Nephron progenitor cell (in vitro differentiated cells): Measurements from ENCODE around the gene ZFP36L1.
A peak's percentile ranks its signal among the peaks of the same experiment; 100 is the strongest.

Experiments used
- DNase-seq: peaks from one replicate; pipeline ENCODE4 v3.0.0; 2021
- H3K27ac Mint-ChIP-seq: 2 replicates; pipeline ENCODE4 v1.8.0; 2021; ENCODE audit warnings: mild to moderate bottlenecking, moderate library complexity, mixed read lengths
- H3K27me3 Mint-ChIP-seq: 2 replicates; pipeline ENCODE4 v1.8.0; 2021; ENCODE audit warnings: mild to moderate bottlenecking, low read depth, mixed read lengths; ENCODE audit not compliant: poor library complexity
- H3K36me3 Mint-ChIP-seq: 2 replicates; pipeline ENCODE4 v1.8.0; 2021; ENCODE audit warnings: low read depth, mixed read lengths
- H3K4me1 Mint-ChIP-seq: 2 replicates; pipeline ENCODE4 v1.8.0; 2021; ENCODE audit warnings: mixed read lengths
- H3K4me3 Mint-ChIP-seq: 2 replicates; pipeline ENCODE4 v1.8.0; 2021; ENCODE audit warnings: mild to moderate bottlenecking, moderate library complexity, mixed read lengths
- H3K9me3 Mint-ChIP-seq: 2 replicates; pipeline ENCODE4 v1.8.0; 2021; ENCODE audit warnings: mild to moderate bottlenecking, moderate library complexity, mixed read lengths
- TF ChIP-seq, protein P1 (sequence below): fragments of 200-600 bp; sonication (generic); IDR thresholded peaks from 2 replicates; pipeline ENCODE4 v1.5.0; 2021; ENCODE audit warnings: antibody characterized with exemption

The ZFP36L1 gene

DNA sequence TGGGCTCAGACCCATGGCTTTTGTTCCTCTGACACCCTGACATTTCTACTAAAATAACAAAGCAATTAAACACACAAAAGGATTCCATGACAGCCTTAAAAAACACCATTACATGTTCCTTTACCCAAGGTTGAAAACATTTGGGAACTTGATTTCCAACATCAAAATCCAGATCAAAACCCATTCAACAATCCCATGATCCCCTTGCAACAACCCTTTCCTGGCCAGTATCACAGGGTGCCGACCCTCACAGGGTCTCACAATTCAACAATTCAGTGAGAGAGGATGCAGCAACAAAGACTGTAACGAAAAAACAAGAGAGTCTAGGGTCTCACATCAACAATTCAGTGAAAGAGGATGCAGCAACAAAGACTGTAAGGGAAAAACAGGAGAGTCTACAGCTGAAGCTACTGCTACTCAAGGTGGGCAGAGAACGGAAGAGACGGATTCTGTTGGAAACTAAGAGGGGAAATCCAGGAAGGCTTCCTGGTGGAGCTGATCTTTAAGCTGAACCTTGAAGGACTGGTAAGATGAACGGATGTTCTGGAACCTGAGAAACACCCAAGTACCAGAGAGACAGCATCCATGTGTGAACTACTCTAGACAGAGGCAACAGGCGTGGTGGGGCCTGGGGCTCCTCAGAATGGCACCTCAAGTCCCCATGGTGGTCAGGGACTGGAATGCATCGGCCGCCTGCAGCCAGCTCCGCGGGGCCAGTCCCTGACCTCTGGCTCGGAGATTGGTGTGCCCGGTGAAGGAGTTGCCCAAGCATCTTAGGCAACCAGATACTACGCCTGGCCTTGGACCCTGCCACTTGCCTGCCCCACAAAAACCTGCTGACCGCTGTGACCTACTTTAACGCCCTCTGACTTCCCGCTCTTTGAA is 22.7 kb upstream of the ZFP36L1 start:
- H3K36me3 Mint-ChIP-seq: no peaks in the 10 kb centered on the region
- peak overlapping the region; percentile 58 for H3K4me3 Mint-ChIP-seq
- no peak for DNase-seq
- peaks cover 80% of the 10 kb centered on the region for H3K4me1 Mint-ChIP-seq
- TF ChIP-seq, protein P1, sequence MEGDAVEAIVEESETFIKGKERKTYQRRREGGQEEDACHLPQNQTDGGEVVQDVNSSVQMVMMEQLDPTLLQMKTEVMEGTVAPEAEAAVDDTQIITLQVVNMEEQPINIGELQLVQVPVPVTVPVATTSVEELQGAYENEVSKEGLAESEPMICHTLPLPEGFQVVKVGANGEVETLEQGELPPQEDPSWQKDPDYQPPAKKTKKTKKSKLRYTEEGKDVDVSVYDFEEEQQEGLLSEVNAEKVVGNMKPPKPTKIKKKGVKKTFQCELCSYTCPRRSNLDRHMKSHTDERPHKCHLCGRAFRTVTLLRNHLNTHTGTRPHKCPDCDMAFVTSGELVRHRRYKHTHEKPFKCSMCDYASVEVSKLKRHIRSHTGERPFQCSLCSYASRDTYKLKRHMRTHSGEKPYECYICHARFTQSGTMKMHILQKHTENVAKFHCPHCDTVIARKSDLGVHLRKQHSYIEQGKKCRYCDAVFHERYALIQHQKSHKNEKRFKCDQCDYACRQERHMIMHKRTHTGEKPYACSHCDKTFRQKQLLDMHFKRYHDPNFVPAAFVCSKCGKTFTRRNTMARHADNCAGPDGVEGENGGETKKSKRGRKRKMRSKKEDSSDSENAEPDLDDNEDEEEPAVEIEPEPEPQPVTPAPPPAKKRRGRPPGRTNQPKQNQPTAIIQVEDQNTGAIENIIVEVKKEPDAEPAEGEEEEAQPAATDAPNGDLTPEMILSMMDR: no peak
- peak overlapping the region; percentile 97 for H3K27ac Mint-ChIP-seq
- no peaks in the 10 kb centered on the region for H3K27me3 Mint-ChIP-seq
- no peaks in the 10 kb centered on the region for H3K9me3 Mint-ChIP-seq

DNA sequence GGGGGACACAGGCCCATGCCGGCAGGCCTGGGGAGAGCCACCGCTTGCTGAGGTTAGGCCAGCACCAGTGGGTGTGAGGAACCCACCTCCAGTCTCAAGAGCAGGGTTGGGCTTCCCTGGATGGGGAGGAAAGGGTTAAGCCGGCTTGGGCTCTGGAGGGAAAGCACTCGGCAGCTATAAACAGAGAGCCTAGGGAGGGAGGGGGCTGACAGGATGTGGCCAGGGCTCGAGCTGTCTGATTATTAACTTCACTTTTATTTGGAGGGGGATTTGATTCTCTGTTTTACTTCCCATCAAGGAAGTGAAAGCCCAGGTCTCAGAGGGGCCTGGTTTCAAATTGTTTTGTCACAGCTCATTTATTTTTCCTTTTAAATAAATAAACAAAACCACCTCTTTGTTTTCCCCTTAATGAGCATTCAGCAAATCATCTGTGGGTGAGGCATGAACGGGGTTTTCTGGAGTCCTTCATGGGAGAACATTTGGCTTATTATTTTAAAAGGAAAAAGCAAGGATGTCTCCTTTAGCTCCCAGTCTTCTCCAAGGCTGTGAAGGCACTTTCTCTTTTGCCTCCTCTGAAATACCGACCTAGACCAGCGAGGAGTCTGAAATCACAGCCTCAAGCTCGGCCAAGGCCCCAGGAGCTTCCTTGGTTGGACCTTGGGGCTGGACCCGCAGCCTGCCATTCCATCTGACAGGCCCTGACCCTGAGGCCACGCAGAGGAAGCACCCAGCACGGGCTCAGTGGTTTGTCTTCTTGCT is 21.9 kb upstream of the ZFP36L1 start:
- H3K4me1 Mint-ChIP-seq: peaks cover 80% of the 10 kb centered on the region

DNA sequence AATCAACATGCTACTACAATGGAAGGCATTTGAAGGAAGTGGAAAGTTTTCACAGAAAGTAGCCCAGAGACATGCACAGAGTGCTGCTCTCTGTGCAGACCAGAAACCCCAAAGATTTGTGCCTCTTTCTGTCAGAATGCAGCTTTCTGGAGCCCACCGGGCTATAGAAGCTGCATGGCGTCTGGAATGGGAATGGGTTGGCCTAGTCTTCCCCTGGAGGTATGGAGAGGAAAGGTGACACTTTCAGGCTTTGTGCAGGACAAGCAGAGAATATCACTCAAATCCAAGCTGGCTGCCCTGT is 21.3 kb upstream of the ZFP36L1 start:
- Mint-ChIP-seq H3K27ac (peak overlapping the region; percentile 97), H3K4me3 (peak overlapping the region; percentile 69), H3K27me3 (peaks cover 4% of the 10 kb centered on the region), H3K36me3 (peaks cover under 1% of the 10 kb centered on the region), H3K9me3 (no peaks in the 10 kb centered on the region), H3K4me1 (peaks cover 80% of the 10 kb centered on the region)
- TF ChIP-seq, protein P1: no peak
- no peak for DNase-seq

More for the DNA sequence above, 21.9 kb upstream of the ZFP36L1 start:
- TF ChIP-seq, protein P1: no peak
- H3K36me3 Mint-ChIP-seq: no peaks in the 10 kb centered on the region
- DNase-seq: peak; percentile 65
- peak overlapping the region; percentile 69 for H3K4me3 Mint-ChIP-seq
- no peaks in the 10 kb centered on the region for H3K27me3 Mint-ChIP-seq
- peak overlapping the region; percentile 97 for H3K27ac Mint-ChIP-seq
- no peaks in the 10 kb centered on the region for H3K9me3 Mint-ChIP-seq

DNA sequence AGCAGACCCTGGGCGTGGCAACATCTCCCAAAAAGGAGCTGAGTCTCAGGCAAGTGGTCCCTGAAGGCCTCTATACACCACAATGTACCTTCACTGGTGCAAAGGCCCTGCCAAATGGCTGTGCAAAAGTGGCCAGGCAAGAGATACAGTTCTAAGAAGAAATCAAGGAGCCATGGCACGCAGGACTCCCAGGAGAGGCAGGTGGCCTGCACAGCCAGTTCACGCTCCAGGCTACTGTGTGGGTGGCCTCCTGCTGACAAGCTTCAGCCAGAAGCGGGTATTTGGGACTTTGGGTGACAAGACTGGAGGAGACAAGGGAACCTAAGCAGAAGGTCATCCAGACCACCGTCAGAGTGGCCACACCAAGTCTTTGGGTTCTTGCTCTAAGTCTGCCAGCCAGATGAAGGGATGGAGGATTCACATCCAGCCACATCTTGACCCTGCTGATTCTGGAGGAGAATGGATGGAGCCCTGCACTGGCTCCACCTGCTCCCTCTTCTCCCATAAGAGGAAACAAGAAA is 20.5 kb upstream of the ZFP36L1 start:
- DNase-seq: no peak
- TF ChIP-seq, protein P1: no peak
- H3K27me3 Mint-ChIP-seq: peaks cover 4% of the 10 kb centered on the region
- H3K4me3 Mint-ChIP-seq: no peak overlapping the region
- peaks cover 7% of the 10 kb centered on the region for H3K36me3 Mint-ChIP-seq
- peaks cover 86% of the 10 kb centered on the region for H3K4me1 Mint-ChIP-seq
- H3K9me3 Mint-ChIP-seq: peaks cover 5% of the 10 kb centered on the region
- peak overlapping the region; percentile 97 for H3K27ac Mint-ChIP-seq

DNA sequence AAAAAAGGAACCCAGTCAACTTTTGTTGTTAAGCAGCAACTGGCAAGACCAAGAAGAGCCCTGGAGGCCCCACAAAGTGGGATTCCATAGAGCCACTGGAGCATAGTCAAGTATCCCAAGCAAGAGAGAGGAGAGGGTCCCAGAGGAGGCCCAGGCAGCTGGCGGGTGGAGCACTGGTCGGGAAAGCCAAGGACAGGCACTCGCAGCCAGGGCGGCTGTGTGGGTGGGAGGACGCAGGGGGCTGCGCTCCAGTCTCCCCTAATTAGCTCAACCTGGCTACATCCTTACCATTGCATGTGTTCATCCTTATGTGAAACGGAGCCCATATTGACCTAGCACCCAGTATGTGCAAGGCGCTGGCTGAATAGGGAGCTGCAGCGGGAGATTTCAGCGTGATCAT is 18.3 kb upstream of the ZFP36L1 start:
- H3K4me1 Mint-ChIP-seq: peaks cover 93% of the 10 kb centered on the region
- H3K36me3 Mint-ChIP-seq: peaks cover 25% of the 10 kb centered on the region
- H3K27ac Mint-ChIP-seq: no peak overlapping the region
- peaks cover 7% of the 10 kb centered on the region for H3K27me3 Mint-ChIP-seq
- TF ChIP-seq, protein P1: no peak
- H3K9me3 Mint-ChIP-seq: peaks cover 24% of the 10 kb centered on the region
- no peak for DNase-seq
- H3K4me3 Mint-ChIP-seq: no peak overlapping the region
